ENCODE results near the gene GRIP2.

GRCh38 chr3:14441240-14441919 is 98.8 kb downstream of the GRIP2 start:
- TF ChIP-seq ZNF24 (tag by site-specific recombination; IDR thresholded peaks at IDR 0.05) (no peak), ZNF398 (tag by site-specific recombination; IDR thresholded peaks at IDR 0.05) (no peak), CTCF (tag by site-specific recombination; IDR thresholded peaks at IDR 0.05) (no peak), ZBTB7A (tag by site-specific recombination; IDR thresholded peaks at IDR 0.05; ENCODE audit: low read depth) (no peak), ELK4 (IDR thresholded peaks at IDR 0.05; ENCODE audit: borderline replicate concordance, low read depth, low read length) (no peak), ZNF132 (tag by site-specific recombination; IDR thresholded peaks at IDR 0.05; ENCODE audit: borderline replicate concordance) (no peak), ZNF169 (tag by site-specific recombination; IDR thresholded peaks at IDR 0.05) (no peak)
